IMR-90 (cell line): ENCODE measurements around the gene RPGR.

Source experiments
- BHLHE40 ChIP-seq: fragments of 150-350 bp; IDR thresholded peaks from 2 replicates; pipeline ENCODE4 v1.6.1; 2016; ENCODE audit warnings: mild to moderate bottlenecking, low read depth, low read length
- FOS ChIP-seq: fragments of 150-350 bp; IDR thresholded peaks from 2 replicates; pipeline ENCODE4 v1.6.1; 2016; ENCODE audit warnings: low read depth, low read length
- MXI1 ChIP-seq: IDR thresholded peaks from 2 replicates; pipeline ENCODE4 v1.6.1; 2012; ENCODE audit warnings: low read depth, mild to moderate bottlenecking, low read length, moderate library complexity, borderline replicate concordance
- POLR2A ChIP-seq: IDR thresholded peaks from 2 replicates; pipeline ENCODE4 v1.6.1; 2012; ENCODE audit warnings: mild to moderate bottlenecking, low read depth, low read length
- RCOR1 ChIP-seq: IDR thresholded peaks from 2 replicates; pipeline ENCODE4 v1.6.1; 2012; ENCODE audit warnings: mild to moderate bottlenecking, low read length, improper control_type of control experiment; ENCODE audit not compliant: insufficient replicate concordance
- TF ChIP-seq, protein P1 (sequence below): conservative IDR thresholded peaks from 2 replicates; pipeline ENCODE4 v1.5.1; 2012; ENCODE audit warnings: mild to moderate bottlenecking, low read depth, low read length, improper control_type of control experiment

DNA sequence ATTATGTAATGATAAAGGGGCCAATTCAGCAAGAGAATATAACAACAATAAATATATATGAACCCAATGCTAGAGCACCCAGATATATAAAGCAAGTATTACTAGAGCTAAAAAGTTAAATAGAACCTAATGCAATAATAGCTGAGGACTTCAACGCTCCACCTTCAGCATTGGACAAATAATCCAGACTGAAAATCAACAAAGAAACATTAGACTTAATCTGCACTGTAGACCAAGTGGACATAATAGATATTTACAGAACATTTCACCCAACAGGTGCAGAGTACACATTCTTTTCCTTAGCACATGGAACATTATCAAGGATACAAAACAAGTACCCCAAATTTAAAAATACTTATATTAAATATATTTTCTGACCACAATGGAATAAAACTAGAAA, 49.4 kb upstream of the RPGR start:
- TF ChIP-seq, protein P1, sequence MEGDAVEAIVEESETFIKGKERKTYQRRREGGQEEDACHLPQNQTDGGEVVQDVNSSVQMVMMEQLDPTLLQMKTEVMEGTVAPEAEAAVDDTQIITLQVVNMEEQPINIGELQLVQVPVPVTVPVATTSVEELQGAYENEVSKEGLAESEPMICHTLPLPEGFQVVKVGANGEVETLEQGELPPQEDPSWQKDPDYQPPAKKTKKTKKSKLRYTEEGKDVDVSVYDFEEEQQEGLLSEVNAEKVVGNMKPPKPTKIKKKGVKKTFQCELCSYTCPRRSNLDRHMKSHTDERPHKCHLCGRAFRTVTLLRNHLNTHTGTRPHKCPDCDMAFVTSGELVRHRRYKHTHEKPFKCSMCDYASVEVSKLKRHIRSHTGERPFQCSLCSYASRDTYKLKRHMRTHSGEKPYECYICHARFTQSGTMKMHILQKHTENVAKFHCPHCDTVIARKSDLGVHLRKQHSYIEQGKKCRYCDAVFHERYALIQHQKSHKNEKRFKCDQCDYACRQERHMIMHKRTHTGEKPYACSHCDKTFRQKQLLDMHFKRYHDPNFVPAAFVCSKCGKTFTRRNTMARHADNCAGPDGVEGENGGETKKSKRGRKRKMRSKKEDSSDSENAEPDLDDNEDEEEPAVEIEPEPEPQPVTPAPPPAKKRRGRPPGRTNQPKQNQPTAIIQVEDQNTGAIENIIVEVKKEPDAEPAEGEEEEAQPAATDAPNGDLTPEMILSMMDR: no peak
- TF ChIP-seq FOS: no peak
- no peak for TF ChIP-seq POLR2A
- no peak for TF ChIP-seq MXI1
- TF ChIP-seq RCOR1: no peak
- no peak for TF ChIP-seq BHLHE40
